Fibroblast of skin of left quadriceps (primary cell): ENCODE results near the gene OLFML2A.
A peak's percentile ranks its signal among the peaks of the same experiment; 100 is the strongest.
"Not testable (repeated sequence)": the region's sequence is repeated elsewhere in the genome, so short reads cannot be mapped to it uniquely, and the experiment has no call there.

Experiments used
- DNase-seq, 2 experiments: peaks; one replicate each; pipeline ENCODE4 v3.0.0-alpha.2; 2013; ENCODE audit warnings: low read depth in 2 of 2

The OLFML2A gene

GRCh38 chr9:124820698-124821623 is 44.0 kb downstream of the OLFML2A start:
- DNase-seq: no peak

GRCh38 chr9:124828489-124829333 is 51.8 kb downstream of the OLFML2A start:
- DNase-seq: no peak

GRCh38 chr9:124829334-124829669 is 52.4 kb downstream of the OLFML2A start:
- no peak for DNase-seq

- DNase-seq: no peak
These were observed 53.7 kb downstream of the OLFML2A start for GRCh38 chr9:124830593-124830992.

- no peak for DNase-seq
These were observed 54.9 kb downstream of the OLFML2A start for GRCh38 chr9:124831642-124832364.

- DNase-seq: no peak
These were observed 57.7 kb downstream of the OLFML2A start for GRCh38 chr9:124834591-124834990.

- DNase-seq: peak; percentile 56 to 71
These were observed 58.2 kb downstream of the OLFML2A start for GRCh38 chr9:124835026-124835557.

- DNase-seq: not testable (repeated sequence)
These were observed 61.2 kb downstream of the OLFML2A start for GRCh38 chr9:124838132-124838531.

- DNase-seq: not testable (repeated sequence)
These were observed 61.8 kb downstream of the OLFML2A start for GRCh38 chr9:124838567-124839275.

GRCh38 chr9:124839612-124840299 is 62.8 kb downstream of the OLFML2A start:
- DNase-seq: no peak

- no peak for DNase-seq
These were observed 63.4 kb downstream of the OLFML2A start for GRCh38 chr9:124840300-124840833.

GRCh38 chr9:124841075-124841821 is 64.3 kb downstream of the OLFML2A start:
- DNase-seq: no peak

- DNase-seq: no peak
These were observed 66.6 kb downstream of the OLFML2A start for GRCh38 chr9:124843456-124844034.

- no peak for DNase-seq
These were observed 67.4 kb downstream of the OLFML2A start for GRCh38 chr9:124844291-124844690.

- DNase-seq: not testable (repeated sequence)
These were observed 69.5 kb downstream of the OLFML2A start for GRCh38 chr9:124846467-124846866.

- DNase-seq: no peak
These were observed 70.0 kb downstream of the OLFML2A start for GRCh38 chr9:124846969-124847368.

- DNase-seq: peak in 1 of 2 experiments; percentile 30
These were observed 72.9 kb downstream of the OLFML2A start for GRCh38 chr9:124849801-124850200.

- DNase-seq: no peak
These were observed 75.3 kb downstream of the OLFML2A start for GRCh38 chr9:124852121-124852828.
